Right cardiac atrium (tissue), 5 donors: ENCODE measurements around the gene RELT. TPM values are rescaled to one million over a fixed set of nuclear protein-coding genes. Genes with fewer than 3 reads are reported as not detected.

Experiments
- ATAC-seq, 2 donors: fragments of 200-7000 bp; cut with Tn5 transposase; one replicate each; pipeline versions ENCODE4 v1.8.0 to v1.9.1; 2020; ENCODE audit warnings: moderate library complexity in 2 of 2, mild to moderate bottlenecking in 1 of 2
- DNase-seq, 3 donors: peaks; one replicate each; pipeline ENCODE4 v3.0.0-alpha.2; 2020
- H3K27ac ChIP-seq: one replicate; pipeline ENCODE4 v1.5.1; 2013; ENCODE audit warnings: mild to moderate bottlenecking, low read length, control low read depth, moderate library complexity
- H3K27me3 ChIP-seq: one replicate; pipeline ENCODE4 v1.6.1; 2013; ENCODE audit not compliant: control insufficient read depth, insufficient read depth
- H3K4me1 ChIP-seq: one replicate; pipeline ENCODE4 v1.6.1; 2013; ENCODE audit warnings: low read length; ENCODE audit not compliant: control insufficient read depth, insufficient read depth
- H3K4me3 ChIP-seq: one replicate; pipeline ENCODE4 v1.5.1; 2013; ENCODE audit warnings: low read length, control low read depth
- H3K9me3 ChIP-seq: one replicate; pipeline ENCODE4 v1.6.1; 2013; ENCODE audit warnings: low read length; ENCODE audit not compliant: control insufficient read depth
- WGBS: extraction: QIAGEN DNeasy Blood & Tissue Kit; methylation state at CpG from one replicate; pipeline ENCODE4 v1.1.7; 2013; 5-methylcytosine and 5-hydroxymethylcytosine counted together
- intact Hi-C, 4 donors: fragments of 100-400 bp; cut with DNase I; formaldehyde crosslinking; loops; one replicate each; pipeline versions ENCODE4 v1.11.0 to v1.14.0; 2022 to 2023
- polyA plus RNA-seq: library from polyadenylated mRNA; stranded (reverse); fragments of 200-250 nt; gene quantifications from one replicate; pipeline ENCODE4 v1.2.3, GENCODE V29; 2013
- total RNA-seq, 4 donors: library from RNA; stranded (reverse); fragmentation: NEBNext Ultra II Directional; extraction: Animal tissue kit (Norgen Biotek cat#: 25700); gene quantifications; one replicate each; pipeline ENCODE4 v1.2.1, GENCODE V29; 2021
- donor health status: healthy with polysubstance abuse.
- donor health status: DM: no; HTN: yes; CAD: no.
- donor health status: DM: no; HTN: no; CAD: no.
- donor health status: DM: no; HTN: yes; CAD: no; lungs with severe emphysema.
- donor health status: DM: yes; HTN: yes; CAD: no.

RELT gene
- total and polyA plus RNA-seq, 5 donors = 3.9 to 11.2 (median 6.0) TPM

DNA sequence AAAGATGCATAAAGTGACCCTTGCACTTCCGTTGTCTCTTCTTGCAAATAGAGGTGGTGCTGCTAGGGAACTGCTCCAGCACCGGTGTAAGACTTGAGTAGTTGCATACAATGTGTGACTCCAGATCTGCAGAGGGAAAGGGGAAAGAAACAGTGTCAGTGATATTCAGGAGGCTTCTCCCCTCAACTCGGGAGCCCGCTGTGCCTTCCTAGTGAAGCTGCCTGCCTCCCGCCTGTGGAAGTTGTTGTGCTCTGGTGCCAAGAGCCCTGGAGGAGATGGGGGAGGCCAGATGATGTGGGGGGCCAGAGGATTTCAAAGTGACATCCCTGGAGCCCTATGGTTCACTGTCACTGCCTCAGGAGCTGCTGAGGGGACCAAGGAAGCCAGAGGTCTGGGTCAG is 30.4 kb downstream of the RELT start:
- Histone ChIP-seq H3K4me1 (no peaks in the 10 kb centered on the region), H3K9me3 (no peaks in the 10 kb centered on the region), H3K4me3 (no peak overlapping the region), H3K27ac (no peak overlapping the region), H3K27me3 (no peaks in the 10 kb centered on the region)
- DNase-seq = no peak
- 91% methylated on average over 5 of the region's 5 CpGs for WGBS
- ATAC-seq = no peak
- intact Hi-C loops = loop anchor here in 3 of 4 donors (10.0 kb wide), 3 partner anchors 58 to 248 kb away; partner anchors contain the start of gene FAM168A (in 1 of the 3)

DNA sequence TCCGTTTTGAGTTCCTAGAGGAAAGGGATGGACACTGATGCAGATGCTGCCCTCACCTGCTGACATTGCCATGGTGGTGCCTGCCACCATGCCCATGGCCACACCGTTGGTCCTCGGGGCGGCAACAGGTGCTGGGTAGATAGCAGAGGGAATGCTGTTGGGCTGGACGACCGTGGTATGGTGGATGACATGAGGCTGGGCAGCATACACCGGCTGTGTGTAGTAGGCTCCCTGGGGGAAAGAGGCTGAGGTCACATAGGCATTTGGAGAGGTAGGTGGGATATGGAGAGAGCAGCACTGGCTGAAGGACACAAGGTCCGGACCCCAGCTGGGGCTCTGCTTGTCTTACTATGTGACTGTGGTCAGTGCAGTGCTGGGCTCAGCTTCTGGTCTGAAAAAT is 33.2 kb downstream of the RELT start:
- no peak for ATAC-seq
- H3K4me3 ChIP-seq = no peak overlapping the region
- intact Hi-C loops = loop anchor here in 3 of 4 donors (10.0 kb wide), 3 partner anchors 55 to 245 kb away; partner anchors contain the start of gene FAM168A (in 1 of the 3)
- 92% methylated on average over 8 of the region's 8 CpGs for WGBS
- peaks cover 2% of the 10 kb centered on the region for H3K4me1 ChIP-seq
- no peak for DNase-seq
- H3K9me3 ChIP-seq = no peaks in the 10 kb centered on the region
- no peak overlapping the region for H3K27ac ChIP-seq
- no peaks in the 10 kb centered on the region for H3K27me3 ChIP-seq

GRCh38 chr11:73410627-73411026 is 34.4 kb downstream of the RELT start:
- intact Hi-C loops = no loop called here
- Histone ChIP-seq H3K27ac (no peak overlapping the region), H3K9me3 (no peaks in the 10 kb centered on the region), H3K4me3 (no peak overlapping the region), H3K4me1 (peaks cover 8% of the 10 kb centered on the region), H3K27me3 (no peaks in the 10 kb centered on the region)
- no peak for DNase-seq
- ATAC-seq = no peak
- 76% methylated on average over 1 of the region's 1 CpG for WGBS

GRCh38 chr11:73411031-73411430 is 34.8 kb downstream of the RELT start:
- H3K4me1 ChIP-seq = peaks cover 8% of the 10 kb centered on the region
- no peak overlapping the region for H3K4me3 ChIP-seq
- H3K27me3 ChIP-seq = no peaks in the 10 kb centered on the region
- 82% methylated on average over 2 of the region's 2 CpGs for WGBS
- intact Hi-C loops = no loop called here
- H3K9me3 ChIP-seq = no peaks in the 10 kb centered on the region
- DNase-seq (no peak), ATAC-seq (no peak)
- no peak overlapping the region for H3K27ac ChIP-seq

GRCh38 chr11:73412308-73412707 is 36.1 kb downstream of the RELT start:
- 70% methylated on average over 3 of the region's 3 CpGs for WGBS
- H3K4me1 ChIP-seq = peaks cover 8% of the 10 kb centered on the region
- no peak for ATAC-seq
- no peak for DNase-seq
- H3K4me3 ChIP-seq = no peak overlapping the region
- H3K27me3 ChIP-seq = no peaks in the 10 kb centered on the region
- no peaks in the 10 kb centered on the region for H3K9me3 ChIP-seq
- no peak overlapping the region for H3K27ac ChIP-seq
- intact Hi-C loops = no loop called here

GRCh38 chr11:73413256-73413655 is 37.1 kb downstream of the RELT start:
- Histone ChIP-seq H3K27ac (no peak overlapping the region), H3K4me1 (peaks cover 8% of the 10 kb centered on the region), H3K4me3 (no peak overlapping the region), H3K27me3 (no peaks in the 10 kb centered on the region), H3K9me3 (no peaks in the 10 kb centered on the region)
- 77% methylated on average over 2 of the region's 2 CpGs for WGBS
- DNase-seq (no peak), ATAC-seq (no peak)
- intact Hi-C loops = no loop called here

DNA sequence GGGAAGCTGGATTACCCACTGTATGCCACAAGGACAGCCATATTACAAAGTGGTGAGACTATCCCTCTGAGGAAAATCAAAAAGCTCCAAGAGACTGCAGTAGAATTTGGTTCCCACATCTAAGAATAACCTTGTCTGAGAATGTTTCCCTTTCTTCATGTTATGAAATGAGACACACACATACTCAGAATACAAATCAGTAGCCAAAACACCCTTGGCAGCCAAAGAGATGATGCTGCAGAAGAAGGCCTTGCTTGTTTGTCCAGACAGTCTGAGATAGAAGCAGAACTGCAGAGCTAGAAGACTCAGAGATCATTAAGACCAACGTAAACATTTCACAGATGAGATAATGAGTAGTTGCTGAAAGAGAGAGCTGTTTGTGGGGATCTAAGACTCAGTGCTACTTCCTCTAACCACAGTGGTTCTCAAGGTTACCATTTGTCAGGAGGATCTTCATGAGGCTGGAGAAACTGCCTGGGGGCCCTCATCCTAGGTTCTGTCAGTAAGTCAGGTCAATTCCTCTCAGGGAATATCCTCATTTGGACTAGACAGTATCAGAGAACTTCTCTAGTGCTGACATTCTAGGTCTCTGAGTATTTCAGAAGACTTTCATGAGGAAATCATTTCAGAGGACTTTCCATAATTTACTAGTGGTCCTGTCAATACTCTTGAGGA is 38.9 kb downstream of the RELT start:
- intact Hi-C loops = no loop called here
- Histone ChIP-seq H3K4me1 (peaks cover 8% of the 10 kb centered on the region), H3K27me3 (no peaks in the 10 kb centered on the region), H3K9me3 (no peaks in the 10 kb centered on the region), H3K27ac (peak overlapping the region; percentile 82), H3K4me3 (no peak overlapping the region)
- WGBS = 43% methylated on average over 1 of the region's 1 CpG
- DNase-seq (no peak), ATAC-seq (peak; percentile 22 to 40)

DNA sequence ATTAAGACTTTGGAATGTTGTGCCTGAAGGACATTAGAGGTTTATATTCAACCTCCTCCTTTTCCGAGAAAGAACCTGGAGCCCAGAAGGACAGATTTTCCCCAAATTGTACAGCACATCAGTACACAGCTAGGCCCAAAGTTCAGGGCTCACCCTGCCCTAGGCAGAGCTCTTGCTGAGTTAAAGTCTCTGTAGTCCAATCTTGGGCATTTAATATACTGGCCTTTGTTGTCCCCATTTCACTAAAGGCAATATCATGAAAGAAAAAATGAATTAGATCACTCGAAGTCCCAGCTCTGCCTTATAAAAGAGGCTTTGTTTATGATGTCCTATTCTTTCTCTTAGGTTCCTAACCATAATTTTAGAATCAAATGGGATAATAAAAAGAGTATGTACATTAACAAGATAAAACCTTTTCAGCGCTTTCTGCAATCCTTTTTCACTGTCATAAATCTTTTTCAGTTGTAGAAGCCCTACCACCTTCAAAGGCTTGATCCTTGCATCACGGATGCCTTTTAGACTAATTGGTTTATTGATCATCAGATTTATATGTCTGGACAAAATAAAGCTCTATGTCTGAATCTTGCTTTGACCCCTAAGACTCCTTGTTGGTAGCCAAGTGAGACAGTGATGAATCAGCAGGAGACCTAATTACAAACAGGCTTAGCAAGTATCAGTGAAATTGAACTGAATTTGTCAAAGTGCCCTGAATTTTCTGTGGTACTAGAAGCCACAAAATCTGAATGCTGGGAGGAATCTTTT is 39.8 kb downstream of the RELT start:
- Histone ChIP-seq H3K9me3 (no peaks in the 10 kb centered on the region), H3K4me3 (no peak overlapping the region), H3K4me1 (peaks cover 8% of the 10 kb centered on the region), H3K27me3 (no peaks in the 10 kb centered on the region), H3K27ac (peak overlapping the region; percentile 8)
- DNase-seq = no peak
- 89% methylated on average over 4 of the region's 4 CpGs for WGBS
- no peak for ATAC-seq
- intact Hi-C loops = no loop called here

GRCh38 chr11:73416786-73417185 is 40.6 kb downstream of the RELT start:
- Histone ChIP-seq H3K9me3 (no peaks in the 10 kb centered on the region), H3K27ac (no peak overlapping the region), H3K27me3 (no peaks in the 10 kb centered on the region), H3K4me1 (peaks cover 8% of the 10 kb centered on the region), H3K4me3 (no peak overlapping the region)
- ATAC-seq (no peak), DNase-seq (no peak)
- 91% methylated on average over 2 of the region's 2 CpGs for WGBS
- intact Hi-C loops = no loop called here

- Histone ChIP-seq H3K4me1 (peaks cover 3% of the 10 kb centered on the region), H3K9me3 (no peaks in the 10 kb centered on the region), H3K27me3 (no peaks in the 10 kb centered on the region), H3K4me3 (no peak overlapping the region), H3K27ac (no peak overlapping the region)
- DNase-seq = no peak
- ATAC-seq = no peak
- intact Hi-C loops = no loop called here
These were observed 43.9 kb downstream of the RELT start for GRCh38 chr11:73420136-73420535.

DNA sequence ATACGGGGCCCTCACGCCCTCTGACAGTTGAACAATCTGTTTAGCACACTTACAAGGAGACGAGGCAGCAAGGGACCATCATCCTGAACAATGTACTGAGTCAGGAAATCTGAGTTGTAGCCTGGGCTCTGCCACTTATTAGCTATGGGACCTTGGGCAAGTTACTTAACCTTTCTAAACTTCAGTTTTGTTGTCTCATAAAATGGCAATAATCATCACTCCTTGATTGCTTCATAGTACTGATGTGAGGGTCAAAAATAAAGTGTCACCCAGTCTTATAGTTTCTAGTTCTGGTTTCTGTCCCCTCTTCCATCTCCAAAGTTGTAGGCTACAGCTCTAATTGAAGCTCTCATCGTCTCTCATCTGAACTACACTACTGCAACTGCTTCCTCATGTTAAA is 46.7 kb downstream of the RELT start:
- WGBS = 93% methylated on average over 4 of the region's 4 CpGs
- intact Hi-C loops = no loop called here
- no peaks in the 10 kb centered on the region for H3K27me3 ChIP-seq
- no peaks in the 10 kb centered on the region for H3K9me3 ChIP-seq
- H3K4me1 ChIP-seq = peaks cover 2% of the 10 kb centered on the region
- no peak overlapping the region for H3K4me3 ChIP-seq
- ATAC-seq (no peak), DNase-seq (no peak)
- no peak overlapping the region for H3K27ac ChIP-seq
